DOHH2 (cell line): ENCODE results near the gene THBD.
A peak's percentile ranks its signal among the peaks of the same experiment; 100 is the strongest.

Experiments
- H3F3A ChIP-seq: fragments of 200-600 bp; sonication (generic), shearing (Covaris generic); 2 replicates; pipeline ENCODE4 v1.6.0; 2016; ENCODE audit warnings: antibody characterized with exemption, mild to moderate bottlenecking; ENCODE audit not compliant: control insufficient read depth, insufficient read depth
- H3K27ac ChIP-seq: fragments of 200-600 bp; sonication (generic); 2 replicates; pipeline ENCODE4 v1.5.1; 2014; ENCODE audit warnings: low read depth, mild to moderate bottlenecking, low read length, moderate library complexity
- H3K27me3 ChIP-seq: fragments of 200-600 bp; sonication (generic); 2 replicates; pipeline ENCODE4 v1.6.1; 2014; ENCODE audit warnings: mild to moderate bottlenecking, low read length, mixed read lengths; ENCODE audit not compliant: control insufficient read depth
- H3K36me3 ChIP-seq: fragments of 200-600 bp; sonication (generic); 2 replicates; pipeline ENCODE4 v1.6.1; 2014; ENCODE audit warnings: mild to moderate bottlenecking, low read length, moderate library complexity, mixed read lengths; ENCODE audit not compliant: control insufficient read depth
- H3K4me1 ChIP-seq: fragments of 200-600 bp; sonication (generic); 2 replicates; pipeline ENCODE4 v1.6.1; 2014; ENCODE audit warnings: mild to moderate bottlenecking, low read length, mixed read lengths; ENCODE audit not compliant: control insufficient read depth
- H3K4me2 ChIP-seq: fragments of 200-600 bp; sonication (generic); 2 replicates; pipeline ENCODE4 v1.6.0; 2014; ENCODE audit warnings: mild to moderate bottlenecking, low read length, moderate library complexity
- H3K4me3 ChIP-seq: fragments of 200-600 bp; sonication (generic); 2 replicates; pipeline ENCODE4 v1.5.1; 2014; ENCODE audit warnings: mild to moderate bottlenecking, low read length, mixed read lengths
- H3K79me2 ChIP-seq: fragments of 200-600 bp; sonication (generic); 2 replicates; pipeline ENCODE4 v1.6.1; 2014; ENCODE audit warnings: mild to moderate bottlenecking, low read length, mixed read lengths; ENCODE audit not compliant: control insufficient read depth
- H3K9me2 ChIP-seq: fragments of 200-600 bp; sonication (generic); replicated peaks from 2 replicates; pipeline ENCODE4 v1.6.1; 2014; ENCODE audit warnings: mild to moderate bottlenecking, low read length, mixed read lengths; ENCODE audit not compliant: control insufficient read depth
- H3K9me3 ChIP-seq: fragments of 200-600 bp; sonication (generic); 2 replicates; pipeline ENCODE4 v1.6.1; 2014; ENCODE audit warnings: antibody characterized with exemption, low read length, mixed read lengths; ENCODE audit not compliant: control insufficient read depth, insufficient read depth
- H4K20me1 ChIP-seq: fragments of 200-600 bp; sonication (generic); 2 replicates; pipeline ENCODE4 v1.6.0; 2014; ENCODE audit warnings: low read depth, mild to moderate bottlenecking, antibody characterized with exemption, low read length, moderate library complexity; ENCODE audit not compliant: control insufficient read depth, insufficient read depth
- EZH2phosphoT487 ChIP-seq: fragments of 200-600 bp; sonication (generic); IDR thresholded peaks from 2 replicates; pipeline ENCODE4 v1.6.1; 2017; ENCODE audit warnings: borderline replicate concordance, mild to moderate bottlenecking, antibody characterized with exemption, low read length, moderate library complexity, mixed read lengths
- TF ChIP-seq, protein P1 (sequence below): fragments of 200-600 bp; sonication (generic); IDR thresholded peaks from one replicate; pipeline ENCODE4 v1.5.1; 2014; ENCODE audit warnings: antibody characterized with exemption, mild to moderate bottlenecking, low read depth, low read length; ENCODE audit not compliant: poor library complexity, severe bottlenecking

Gene THBD

DNA sequence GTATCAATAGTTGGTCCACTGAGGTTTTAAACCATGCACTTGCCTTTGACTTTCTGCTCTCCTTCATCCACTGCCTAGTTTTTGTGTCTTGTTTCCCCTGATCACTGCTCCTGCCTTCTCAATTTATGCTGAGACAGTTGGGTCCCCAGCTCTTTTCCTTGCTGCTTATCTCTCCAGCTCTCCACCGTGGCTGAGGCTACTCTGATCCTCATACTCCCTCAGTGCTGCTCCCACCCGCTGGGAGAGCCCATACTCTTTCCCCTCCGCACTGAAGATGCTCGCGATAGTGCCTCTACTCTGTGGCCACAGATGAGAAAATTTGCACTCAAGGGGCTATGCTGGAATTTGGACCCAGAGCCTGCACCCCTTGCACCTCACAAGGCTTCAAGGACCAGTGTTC is 3.4 kb upstream of the THBD start:
- Histone ChIP-seq H4K20me1 (no peaks in the 10 kb centered on the region), H3K4me2 (no peak overlapping the region), H3K79me2 (no peaks in the 10 kb centered on the region), H3K27me3 (no peaks in the 10 kb centered on the region), H3K9me2 (no peaks in the 10 kb centered on the region), H3K4me1 (no peaks in the 10 kb centered on the region), H3K27ac (no peak overlapping the region), H3F3A (no peaks in the 10 kb centered on the region), H3K4me3 (no peak overlapping the region), H3K9me3 (peaks cover 17% of the 10 kb centered on the region; the same call in 1 of the 2 replicates), H3K36me3 (no peaks in the 10 kb centered on the region)
- TF ChIP-seq, protein P1, sequence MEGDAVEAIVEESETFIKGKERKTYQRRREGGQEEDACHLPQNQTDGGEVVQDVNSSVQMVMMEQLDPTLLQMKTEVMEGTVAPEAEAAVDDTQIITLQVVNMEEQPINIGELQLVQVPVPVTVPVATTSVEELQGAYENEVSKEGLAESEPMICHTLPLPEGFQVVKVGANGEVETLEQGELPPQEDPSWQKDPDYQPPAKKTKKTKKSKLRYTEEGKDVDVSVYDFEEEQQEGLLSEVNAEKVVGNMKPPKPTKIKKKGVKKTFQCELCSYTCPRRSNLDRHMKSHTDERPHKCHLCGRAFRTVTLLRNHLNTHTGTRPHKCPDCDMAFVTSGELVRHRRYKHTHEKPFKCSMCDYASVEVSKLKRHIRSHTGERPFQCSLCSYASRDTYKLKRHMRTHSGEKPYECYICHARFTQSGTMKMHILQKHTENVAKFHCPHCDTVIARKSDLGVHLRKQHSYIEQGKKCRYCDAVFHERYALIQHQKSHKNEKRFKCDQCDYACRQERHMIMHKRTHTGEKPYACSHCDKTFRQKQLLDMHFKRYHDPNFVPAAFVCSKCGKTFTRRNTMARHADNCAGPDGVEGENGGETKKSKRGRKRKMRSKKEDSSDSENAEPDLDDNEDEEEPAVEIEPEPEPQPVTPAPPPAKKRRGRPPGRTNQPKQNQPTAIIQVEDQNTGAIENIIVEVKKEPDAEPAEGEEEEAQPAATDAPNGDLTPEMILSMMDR: no peak

DNA sequence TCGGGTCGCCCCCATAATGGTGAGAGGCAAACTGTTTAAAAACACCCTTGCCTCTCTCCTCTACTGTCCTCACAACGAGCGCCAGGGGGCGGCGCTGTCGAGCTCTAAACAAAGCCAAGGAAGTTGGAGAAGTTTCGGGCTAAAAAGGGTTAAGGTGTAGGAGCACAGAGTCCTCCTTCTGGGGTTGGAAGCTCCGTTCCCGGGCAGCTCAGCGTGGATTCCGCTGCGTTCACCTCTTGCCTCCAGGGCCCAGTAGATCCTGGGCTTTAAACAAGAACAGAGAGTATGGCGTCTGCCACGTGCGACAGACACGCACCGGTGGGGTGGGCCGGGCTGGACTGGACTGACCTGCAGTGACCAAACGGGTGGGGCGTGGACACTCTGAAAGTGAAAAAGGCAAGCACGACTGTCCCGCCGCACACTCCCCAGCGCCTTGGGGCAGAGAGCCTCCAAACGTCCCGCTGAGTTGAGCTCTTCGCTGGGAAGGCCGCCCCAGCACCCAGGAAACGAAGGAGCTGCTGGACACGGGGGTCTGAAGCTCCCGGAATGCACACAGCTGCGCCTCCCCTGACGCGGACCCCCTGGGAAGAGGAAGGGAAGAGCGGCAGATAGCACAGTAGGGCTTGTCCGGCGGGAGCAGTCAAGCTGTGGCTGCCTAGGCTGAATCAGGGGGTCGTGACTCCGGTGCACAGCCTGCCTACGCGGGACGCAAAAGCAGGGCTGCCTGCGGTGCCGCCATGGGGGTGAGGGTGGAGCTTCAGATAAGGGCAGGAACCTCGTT is 1.6 kb upstream of the THBD start:
- H3K4me2 ChIP-seq: no peak overlapping the region

DNA sequence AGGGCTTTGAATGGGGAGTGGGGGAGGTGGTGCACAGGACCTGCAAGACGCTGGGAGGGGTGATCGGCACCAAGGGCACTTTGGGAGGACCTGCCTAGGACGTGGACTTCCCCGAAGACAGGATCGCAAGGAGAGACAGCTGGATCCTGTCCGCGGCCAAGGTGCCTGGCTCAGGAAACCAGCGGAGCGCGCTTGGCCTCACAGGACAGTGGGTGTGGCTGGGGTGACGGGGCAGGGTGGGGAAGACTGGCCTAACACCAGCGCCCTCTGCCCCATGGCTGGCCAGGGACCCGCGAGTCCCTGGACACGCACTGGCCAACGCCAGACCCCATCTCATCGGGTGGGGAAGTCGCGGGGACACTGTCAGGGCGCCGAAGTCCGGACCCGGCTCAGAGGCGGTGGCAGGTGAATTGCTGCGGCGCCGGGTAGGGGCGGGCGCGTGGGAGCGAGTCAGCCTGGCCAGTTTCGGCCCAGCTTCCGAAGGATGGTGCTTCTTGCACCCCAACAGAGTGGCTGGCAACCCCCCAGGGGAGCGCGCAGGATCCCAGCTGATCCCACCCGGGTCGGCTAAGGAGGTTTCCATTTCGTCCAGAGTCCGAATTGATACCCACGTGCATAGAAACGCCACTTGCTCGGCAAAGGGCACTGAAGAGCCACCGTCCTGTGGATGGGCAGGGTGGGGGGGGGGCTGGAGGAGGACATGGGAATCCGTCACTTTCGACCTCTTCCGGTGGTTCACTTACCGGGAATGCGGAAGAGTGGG is 785 bp upstream of the THBD start:
- Histone ChIP-seq H3K27ac (no peak overlapping the region), H3K79me2 (no peaks in the 10 kb centered on the region), H4K20me1 (no peaks in the 10 kb centered on the region), H3K4me1 (no peaks in the 10 kb centered on the region), H3K36me3 (no peaks in the 10 kb centered on the region), H3K27me3 (no peaks in the 10 kb centered on the region), H3K9me2 (no peaks in the 10 kb centered on the region), H3K4me3 (no peak overlapping the region), H3F3A (no peaks in the 10 kb centered on the region), H3K9me3 (peaks cover 20% of the 10 kb centered on the region; the same call in 1 of the 2 replicates), H3K4me2 (no peak overlapping the region)
- TF ChIP-seq, protein P1: no peak
- TF ChIP-seq EZH2phosphoT487: no peak

More for the DNA sequence above, 1.6 kb upstream of the THBD start:
- no peaks in the 10 kb centered on the region for H3K9me2 ChIP-seq
- peaks cover 20% of the 10 kb centered on the region; the same call in 1 of the 2 replicates for H3K9me3 ChIP-seq
- no peak for TF ChIP-seq EZH2phosphoT487
- TF ChIP-seq, protein P1: peak; percentile 26
- no peaks in the 10 kb centered on the region for H3K27me3 ChIP-seq
- H3K36me3 ChIP-seq: no peaks in the 10 kb centered on the region
- no peaks in the 10 kb centered on the region for H3K79me2 ChIP-seq
- no peaks in the 10 kb centered on the region for H4K20me1 ChIP-seq
- no peaks in the 10 kb centered on the region for H3K4me1 ChIP-seq
- no peak overlapping the region for H3K4me3 ChIP-seq
- H3K27ac ChIP-seq: no peak overlapping the region
- H3F3A ChIP-seq: no peaks in the 10 kb centered on the region
